Upper lobe of left lung (tissue), 4 donors: ENCODE results near the gene C16orf92.

Source experiments
- POLR2A ChIP-seq, 4 donors: fragments of 450-650 bp; IDR thresholded peaks; one replicate each; pipeline ENCODE4 v1.5.1; 2016 to 2017; ENCODE audit warnings: antibody characterized with exemption in 4 of 4, mild to moderate bottlenecking in 2 of 4
- TF ChIP-seq, protein P1 (sequence below), 6 experiments: fragments of 450-650 bp in 4 of 6; fragments of 200-600 bp in 2 of 6; sonication (generic) in 2 of 6; IDR thresholded peaks; one replicate each; pipeline ENCODE4 v1.5.1; 2016 to 2019; ENCODE audit warnings: antibody characterized with exemption in 6 of 6

DNA sequence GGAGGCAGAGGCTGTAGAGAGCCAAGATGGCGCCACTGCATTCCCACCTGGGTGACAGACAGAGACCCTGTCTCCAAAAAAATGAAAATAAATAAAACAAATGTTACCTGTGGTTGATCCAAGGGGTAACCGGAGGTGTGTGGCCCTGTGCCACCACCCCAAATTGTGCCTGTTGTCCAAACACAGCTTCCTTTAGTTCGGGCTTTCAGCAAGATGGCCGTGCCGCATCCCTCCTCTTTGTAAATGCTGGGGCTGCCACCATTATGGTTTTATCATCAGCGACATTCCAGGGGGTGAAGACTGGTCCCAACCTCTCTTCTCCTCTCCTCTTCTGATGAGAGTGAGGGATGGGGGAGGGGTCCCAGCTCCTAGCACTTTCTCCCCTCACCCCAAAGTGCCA is at the start of gene C16orf92:
- TF ChIP-seq, protein P1, sequence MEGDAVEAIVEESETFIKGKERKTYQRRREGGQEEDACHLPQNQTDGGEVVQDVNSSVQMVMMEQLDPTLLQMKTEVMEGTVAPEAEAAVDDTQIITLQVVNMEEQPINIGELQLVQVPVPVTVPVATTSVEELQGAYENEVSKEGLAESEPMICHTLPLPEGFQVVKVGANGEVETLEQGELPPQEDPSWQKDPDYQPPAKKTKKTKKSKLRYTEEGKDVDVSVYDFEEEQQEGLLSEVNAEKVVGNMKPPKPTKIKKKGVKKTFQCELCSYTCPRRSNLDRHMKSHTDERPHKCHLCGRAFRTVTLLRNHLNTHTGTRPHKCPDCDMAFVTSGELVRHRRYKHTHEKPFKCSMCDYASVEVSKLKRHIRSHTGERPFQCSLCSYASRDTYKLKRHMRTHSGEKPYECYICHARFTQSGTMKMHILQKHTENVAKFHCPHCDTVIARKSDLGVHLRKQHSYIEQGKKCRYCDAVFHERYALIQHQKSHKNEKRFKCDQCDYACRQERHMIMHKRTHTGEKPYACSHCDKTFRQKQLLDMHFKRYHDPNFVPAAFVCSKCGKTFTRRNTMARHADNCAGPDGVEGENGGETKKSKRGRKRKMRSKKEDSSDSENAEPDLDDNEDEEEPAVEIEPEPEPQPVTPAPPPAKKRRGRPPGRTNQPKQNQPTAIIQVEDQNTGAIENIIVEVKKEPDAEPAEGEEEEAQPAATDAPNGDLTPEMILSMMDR (IDR thresholded peaks at IDR 0.05) = no peak
- no peak for TF ChIP-seq POLR2A (IDR thresholded peaks at IDR 0.05)
